Measurements from ENCODE around the gene MYB. TPM values are rescaled to one million over a fixed set of nuclear protein-coding genes. Genes with fewer than 3 reads are reported as not detected.
"Not testable (repeated sequence)": the region's sequence is repeated elsewhere in the genome, so short reads cannot be mapped to it uniquely, and the experiment has no call there.

The MYB gene
- total RNA-seq (2014; rRNA removed; shearing (Covaris generic)) = 0.05 and 0.12 TPM in 2 replicates
- polyA plus RNA-seq (2014; cell fraction: nucleus; rRNA removed) = 0.13 and 0.18 TPM in 2 replicates

DNA sequence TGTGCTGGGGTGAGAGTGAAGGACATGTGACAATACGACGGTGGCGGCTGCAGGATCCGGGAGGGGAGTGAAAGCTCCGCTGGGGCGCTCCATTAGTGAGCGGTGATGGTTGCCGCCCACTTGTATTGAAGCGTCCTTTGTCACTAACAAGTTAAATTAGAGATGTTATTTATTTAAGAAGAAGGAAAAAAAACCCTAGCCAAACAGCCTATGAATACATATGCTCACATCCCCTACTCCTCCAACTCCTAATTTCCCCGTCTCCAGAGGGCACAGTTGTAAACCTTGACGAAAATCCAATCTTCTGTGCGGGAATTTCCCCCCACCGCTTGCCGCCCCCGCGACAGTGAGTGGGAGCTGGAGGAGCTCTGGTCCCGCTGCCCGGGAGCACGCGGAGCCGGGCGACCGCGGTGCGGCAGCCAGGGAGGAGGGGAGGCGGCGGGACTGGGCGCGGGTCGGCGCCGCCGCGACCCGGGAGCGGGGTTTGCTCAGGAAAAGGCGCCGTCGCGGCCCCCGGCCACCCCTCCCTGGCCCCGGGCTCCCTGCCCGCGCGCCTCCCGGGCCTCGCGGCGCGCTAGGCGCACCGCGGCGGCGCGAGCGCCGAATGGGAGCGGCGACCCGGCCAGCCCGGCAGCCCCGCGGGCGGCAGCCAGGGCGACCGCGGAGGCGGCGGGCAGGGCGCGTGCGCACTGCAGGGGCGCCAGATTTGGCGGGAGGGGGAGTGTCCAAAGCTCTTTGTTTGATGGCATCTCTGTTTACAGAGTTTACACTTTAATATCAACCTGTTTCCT, at the start of gene MYB:
MYB (plus strand) TSS at position 767 of the 791 bp plus-strand sequence. CDS start 206 bp downstream, outside the sequence.
- DNase-seq (ENCODE audit: extremely low read depth, low read depth) = peak; percentile 21

DNA sequence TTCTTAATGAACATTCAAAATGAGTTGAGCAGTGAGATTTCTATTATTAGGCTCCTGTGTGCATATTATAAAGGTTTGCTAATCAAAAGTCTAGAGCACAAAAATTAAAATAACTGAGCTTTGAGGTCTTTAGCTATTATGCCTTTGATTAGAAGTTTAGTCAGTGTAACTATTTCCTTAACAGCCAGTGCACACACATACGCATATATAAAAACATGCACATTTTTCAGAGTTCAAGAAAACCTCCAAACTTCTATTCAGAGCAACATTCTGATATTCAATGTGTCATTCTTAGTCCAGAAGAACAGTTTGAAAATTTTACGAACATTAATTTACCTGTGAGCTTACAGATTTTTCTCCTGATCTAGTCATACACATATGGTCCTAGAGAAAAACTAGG, 48.3 kb upstream of the MYB start:
- no peak for DNase-seq (ENCODE audit: extremely low read depth, low read depth)

DNA sequence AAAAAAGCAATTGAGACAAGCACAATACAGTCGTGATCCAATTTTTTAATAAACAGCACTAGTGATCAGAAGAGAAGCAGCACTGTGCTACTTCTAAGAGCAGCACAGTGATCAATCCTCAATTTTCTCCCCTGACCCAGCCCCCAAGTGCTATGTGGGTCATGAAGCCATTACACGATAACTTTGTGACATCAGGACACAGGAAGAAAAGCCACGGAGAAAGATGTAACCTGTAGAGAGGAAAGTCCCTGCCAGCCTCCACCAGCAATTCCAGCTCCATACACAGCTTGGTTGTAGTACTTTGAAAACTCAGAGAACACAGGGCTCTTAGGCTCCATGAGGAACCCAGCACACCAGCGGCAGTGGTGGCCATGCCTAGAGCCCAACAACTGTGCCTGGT, 45.3 kb upstream of the MYB start:
- no peak for DNase-seq (ENCODE audit: extremely low read depth, low read depth)

DNA sequence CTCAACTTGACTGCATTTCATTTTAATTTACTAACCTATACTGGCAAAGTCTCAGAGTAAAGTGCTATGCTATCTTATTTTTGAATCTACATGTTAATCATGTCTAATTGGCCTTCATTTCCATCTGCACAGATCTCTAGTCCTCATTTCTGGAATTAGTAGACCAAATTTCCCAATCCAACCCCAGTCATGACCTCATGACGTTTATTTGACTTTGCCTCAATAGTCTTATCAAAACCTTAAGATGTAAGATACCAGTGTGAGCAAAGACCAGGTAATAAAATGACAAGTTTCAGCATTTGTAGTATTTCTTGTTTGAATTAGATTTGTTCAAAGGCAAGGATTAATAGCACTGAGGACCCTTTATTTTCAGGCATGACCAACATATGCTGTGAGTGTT, 43.3 kb upstream of the MYB start:
- DNase-seq (ENCODE audit: extremely low read depth, low read depth) = no peak

DNA sequence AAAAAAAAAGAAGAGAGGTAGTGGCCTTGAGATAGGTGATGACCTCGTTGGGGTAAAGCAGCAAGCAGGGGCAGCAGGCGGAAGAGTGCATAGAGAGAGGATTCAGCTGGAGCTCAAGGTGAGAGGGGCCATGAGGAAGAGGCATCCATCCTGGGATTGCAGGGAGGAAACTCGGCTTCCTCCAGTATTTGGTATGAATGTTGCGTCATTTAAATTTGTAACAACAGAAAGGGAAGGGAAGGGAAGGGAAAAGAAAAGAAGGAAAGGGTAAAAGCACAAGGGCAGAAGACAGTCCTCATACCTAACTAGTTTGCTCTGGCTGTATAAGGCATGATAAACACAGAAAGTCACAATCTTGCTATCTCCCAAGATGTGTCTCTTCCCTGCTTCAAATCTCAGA, 39.9 kb upstream of the MYB start:
- DNase-seq (ENCODE audit: extremely low read depth, low read depth) = no peak

DNA sequence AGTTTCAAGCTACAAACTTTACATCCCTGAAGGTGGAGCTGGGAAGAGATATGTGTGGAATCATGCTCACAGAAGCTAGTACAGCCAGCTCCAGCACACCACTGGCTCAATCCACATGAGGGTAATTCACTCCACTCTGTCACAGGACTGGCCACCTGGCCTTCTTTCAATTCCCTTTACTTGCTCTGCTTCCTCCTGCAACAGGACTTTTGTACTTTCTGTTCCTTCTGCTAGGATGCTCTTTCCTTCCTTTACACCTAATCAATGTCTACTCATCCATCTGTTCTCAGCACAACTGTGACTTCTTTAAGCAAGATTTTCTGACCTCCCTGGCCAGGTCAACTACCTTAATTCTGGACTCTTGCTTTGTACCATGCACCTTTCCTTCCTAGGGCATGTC, 39.4 kb upstream of the MYB start:
- DNase-seq (ENCODE audit: extremely low read depth, low read depth) = no peak

DNA sequence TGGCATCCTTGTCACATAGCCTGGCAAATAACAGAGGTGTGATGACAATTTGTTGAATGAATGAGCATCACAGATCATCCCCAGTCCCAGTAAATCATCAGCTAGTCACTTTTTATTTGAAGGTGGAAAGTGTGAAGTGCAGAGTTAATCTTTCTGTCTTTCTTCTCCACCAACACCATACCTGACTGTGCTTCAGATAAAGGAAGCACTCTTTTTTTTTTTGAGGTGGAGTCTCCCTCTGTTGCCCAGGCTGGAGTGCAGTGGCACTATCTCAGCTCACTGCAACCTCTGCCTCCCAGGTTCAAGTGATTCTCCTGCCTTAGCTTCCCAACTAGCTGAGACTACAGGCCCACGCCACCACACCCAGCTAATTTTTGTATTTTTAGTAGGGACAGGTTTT, 38.9 kb upstream of the MYB start:
- not testable (repeated sequence) for DNase-seq (ENCODE audit: extremely low read depth, low read depth)

DNA sequence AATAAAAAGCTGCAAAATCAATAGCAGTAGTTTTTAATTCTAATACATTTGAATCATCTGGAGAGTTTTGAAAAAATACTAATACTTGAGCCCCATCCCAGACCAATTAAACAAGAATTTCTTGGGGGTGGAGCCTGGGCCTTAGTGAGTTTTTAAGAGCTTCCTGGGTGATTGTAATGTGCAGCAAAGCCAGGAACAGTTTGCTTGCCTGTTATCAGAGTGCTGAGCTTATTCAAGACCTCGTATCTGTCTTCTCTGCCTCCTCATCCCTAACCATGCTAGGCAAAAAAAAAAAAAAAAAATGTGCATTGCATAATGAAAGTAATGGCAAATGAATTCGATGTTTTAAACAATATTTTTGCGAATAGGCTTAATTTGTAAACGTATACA, 36.4 kb upstream of the MYB start:
- no peak for DNase-seq (ENCODE audit: extremely low read depth, low read depth)

DNA sequence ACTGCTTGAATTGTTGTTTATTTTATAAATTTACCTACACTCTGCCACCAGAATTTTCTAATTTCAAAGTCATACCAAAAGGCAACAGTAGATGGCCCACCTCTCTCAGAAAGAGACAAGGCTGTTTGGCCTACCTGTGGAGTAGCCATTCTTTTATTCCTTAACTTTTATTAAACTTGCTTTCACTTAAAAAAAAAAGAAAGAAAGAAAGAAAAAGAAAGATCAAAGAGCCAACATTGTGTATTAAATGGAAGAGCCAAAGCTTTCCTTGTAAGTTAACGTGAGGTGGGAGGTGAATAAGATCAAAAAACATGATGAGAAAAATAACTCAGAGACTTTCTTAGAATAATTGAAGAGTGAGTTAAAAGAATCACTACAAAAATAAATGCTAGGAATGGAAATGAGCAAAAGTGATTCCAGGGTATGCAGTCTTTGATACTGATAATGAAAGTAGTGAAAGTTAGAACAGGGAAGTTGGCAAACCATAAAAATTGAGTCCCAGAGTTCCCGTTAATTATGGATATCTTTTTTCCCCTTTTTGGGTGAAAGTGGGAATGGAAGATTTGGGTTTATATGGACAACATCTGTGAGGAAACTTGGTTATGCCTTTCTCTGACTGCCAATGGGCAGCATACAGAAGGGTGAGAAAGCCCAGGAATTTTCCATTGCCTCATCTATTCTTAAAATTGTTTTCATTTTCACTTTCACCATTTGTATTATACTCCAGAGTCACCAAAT, 35.9 kb upstream of the MYB start:
- DNase-seq (ENCODE audit: extremely low read depth, low read depth) = no peak

DNA sequence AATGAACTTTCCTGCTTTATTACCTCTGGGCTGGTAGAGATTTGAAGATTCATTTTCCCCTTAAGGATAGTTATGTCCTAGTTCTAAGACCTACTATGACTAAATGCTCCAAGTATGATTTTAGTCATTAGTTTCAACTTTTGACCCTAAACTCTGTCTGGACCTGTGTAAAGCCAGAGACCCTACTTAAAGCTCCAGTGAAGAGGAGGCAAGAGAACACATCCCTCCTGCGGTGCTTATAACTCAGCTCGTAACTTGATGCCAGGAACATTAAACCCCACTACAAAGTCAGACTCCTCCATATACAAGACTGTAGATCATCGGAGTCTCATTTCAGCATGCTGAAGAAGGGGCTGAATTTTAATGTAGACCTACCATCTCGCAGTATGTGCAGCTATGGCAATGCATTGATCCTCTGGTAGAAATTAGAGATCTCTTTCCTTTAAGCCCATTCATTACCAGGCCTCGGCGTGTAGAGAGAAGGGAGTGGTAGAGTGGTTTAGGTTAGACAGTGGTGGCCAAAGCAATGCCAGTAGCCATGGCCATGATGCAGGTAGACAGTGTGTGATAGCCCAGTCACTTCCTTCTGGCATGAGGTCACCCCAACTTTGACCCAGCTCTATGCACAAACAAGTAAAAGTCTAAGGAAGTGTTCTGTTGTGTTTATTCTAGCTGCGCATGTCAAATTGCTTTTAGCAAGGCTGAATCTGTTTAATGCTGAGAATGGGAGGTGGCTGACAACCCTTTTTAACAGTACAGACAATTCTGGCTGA, 34.8 kb upstream of the MYB start:
- no peak for DNase-seq (ENCODE audit: extremely low read depth, low read depth)

DNA sequence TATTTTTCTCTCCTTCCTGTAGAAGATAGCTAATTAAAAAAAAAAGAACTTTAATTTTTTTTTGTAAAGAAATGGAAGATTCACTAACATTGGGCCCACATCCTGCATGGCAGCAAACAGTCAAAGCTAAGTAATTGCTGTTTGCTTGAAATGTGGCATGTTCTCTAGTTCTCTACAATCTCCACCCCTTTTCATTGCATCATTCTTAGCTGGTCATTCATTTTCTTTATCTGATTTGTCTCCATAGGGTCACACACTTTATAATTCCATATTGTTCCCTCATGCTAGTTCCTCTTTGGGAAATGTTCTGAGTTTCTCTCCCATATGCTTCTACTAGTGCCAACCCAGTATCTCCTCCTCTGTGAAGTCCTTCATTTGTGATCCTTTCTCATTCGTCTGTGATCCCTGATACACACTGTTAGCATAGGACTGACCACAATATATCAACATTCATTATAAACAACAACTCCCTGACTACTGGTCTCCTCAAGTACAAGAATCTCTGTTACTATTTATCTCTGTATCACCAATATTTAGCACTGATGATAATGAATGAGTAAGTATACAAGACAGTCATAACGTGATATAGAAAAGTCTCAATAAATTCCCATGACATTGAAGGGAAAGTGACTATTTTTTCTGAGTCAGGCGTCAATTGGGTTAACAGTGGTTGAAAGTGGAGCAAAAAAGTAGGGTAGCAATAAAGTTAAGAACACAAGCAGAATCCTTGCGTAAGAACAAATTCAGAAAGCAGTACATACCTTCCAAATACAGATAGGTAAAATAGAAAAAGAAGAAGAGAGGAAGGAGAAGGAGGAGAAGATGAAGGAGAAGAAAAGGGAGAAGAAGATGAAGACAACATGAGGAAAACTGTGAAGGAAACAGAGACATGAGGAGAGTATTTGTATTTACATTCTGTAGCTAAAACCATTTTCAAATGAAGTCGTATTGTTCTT, 33.2 kb upstream of the MYB start:
- no peak for DNase-seq (ENCODE audit: extremely low read depth, low read depth)

DNA sequence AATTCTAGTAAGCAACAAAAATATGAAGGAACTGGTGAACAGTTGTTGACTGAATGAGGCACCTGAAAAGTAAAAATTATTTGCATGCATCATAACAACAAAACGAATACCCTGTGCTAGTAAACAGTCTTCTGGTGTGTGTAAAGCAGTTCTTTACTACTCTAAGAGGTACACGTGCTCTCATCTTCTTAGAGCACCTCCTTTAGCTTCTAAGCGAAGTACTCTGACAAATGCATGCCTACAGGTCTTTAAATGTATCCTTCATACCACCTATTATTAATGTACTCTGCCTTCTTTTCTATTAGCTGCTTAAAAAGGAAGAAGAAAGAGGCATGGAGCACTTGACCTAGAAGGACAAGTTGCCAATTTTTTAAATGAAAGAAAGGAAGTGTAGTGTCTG, 32.2 kb upstream of the MYB start:
- no peak for DNase-seq (ENCODE audit: extremely low read depth, low read depth)

DNA sequence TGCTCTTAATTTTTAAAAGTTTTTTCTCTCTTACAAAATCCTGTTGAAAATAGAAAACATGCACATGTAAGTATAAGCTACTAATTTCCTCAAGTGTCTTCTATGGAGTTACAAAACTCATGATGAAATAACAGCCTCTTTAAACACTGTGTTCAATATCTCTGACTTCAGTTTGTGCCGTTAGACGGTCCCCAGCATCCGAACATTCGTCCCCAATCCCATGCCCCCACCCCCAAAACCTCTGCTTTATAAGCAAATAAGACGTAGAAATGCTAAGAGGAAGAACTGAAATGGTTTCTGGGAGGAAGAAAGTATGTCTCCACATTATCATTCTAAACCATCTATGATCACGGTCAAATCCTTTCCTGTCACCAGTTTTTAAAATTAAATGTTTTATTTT, 31.7 kb upstream of the MYB start:
- DNase-seq (ENCODE audit: extremely low read depth, low read depth) = no peak

DNA sequence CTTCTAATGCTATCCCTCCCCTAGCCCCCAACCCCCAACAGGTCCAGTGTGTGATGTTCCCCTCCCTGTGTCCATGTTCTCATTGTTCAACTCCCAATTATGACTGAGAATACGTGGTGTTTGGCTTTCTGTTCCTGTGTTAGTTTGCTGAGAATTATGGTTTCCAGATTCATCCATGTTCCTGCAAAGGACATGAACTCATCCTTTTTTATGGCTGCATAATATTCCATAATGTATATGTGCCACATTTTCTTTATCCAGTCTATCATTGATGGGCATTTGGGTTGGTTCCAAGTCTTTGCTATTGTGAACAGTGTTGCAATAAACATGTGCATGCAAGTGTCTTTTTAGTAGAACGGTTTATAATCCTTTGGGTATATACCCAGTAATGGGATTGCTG, 30.6 kb upstream of the MYB start:
- not testable (repeated sequence) for DNase-seq (ENCODE audit: extremely low read depth, low read depth)

DNA sequence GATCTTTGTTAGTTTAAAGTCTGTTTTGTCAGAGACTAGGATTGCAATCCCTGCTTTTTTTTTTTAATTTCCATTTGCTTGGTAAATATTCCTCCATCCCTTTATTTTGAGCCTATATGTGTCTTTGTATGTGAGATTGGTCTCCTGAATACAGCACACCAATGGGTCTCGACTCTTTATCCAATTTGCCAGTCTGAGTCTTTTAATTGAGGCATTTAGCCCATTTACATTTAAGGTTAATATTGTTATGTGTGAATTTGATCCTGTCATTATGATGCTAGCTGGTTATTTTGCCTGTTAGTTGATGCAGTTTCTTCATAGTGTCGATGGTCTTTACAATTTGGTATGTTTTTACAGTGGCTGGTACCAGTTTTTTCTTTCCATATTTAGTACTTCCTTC, 27.0 kb upstream of the MYB start:
- DNase-seq (ENCODE audit: extremely low read depth, low read depth) = not testable (repeated sequence)

DNA sequence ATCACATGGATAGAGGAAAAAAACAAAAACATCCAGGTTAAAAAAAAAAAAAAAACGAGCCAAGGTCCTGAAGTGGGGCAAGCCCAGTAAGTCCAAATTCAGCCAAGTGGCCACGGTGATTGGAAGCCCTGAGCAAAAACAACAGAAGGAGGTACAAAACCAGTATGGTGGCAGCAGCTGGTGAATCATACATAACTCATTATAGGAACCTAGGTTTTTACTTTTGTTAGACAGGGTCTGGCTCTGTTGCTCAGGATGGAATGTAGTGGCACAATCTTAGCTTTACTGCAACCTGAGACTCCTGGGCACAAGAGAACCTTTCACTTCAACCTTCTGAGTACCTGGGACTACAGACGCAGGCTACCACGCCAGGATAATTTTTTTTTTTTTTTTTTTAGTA, 22.7 kb upstream of the MYB start:
- DNase-seq (ENCODE audit: extremely low read depth, low read depth) = no peak

DNA sequence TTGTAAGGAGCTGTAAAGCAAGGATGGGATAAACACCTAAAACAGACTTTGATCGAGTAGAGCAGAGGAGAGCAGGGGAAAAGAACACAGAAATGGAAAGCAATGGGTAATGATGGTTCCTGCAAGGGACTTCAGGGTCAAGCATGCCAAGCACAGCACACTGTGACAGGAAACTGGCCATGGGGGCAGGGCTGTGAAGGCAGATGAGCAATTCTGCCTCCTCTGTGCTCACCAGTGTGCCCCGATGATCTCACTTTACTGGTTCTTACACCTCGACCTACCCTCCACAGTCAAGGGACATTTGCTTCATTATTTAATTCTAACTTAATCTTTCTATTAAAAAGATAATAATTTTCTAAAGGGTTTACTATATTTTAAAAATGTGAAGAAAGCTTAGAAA, 21.6 kb upstream of the MYB start:
- DNase-seq (ENCODE audit: extremely low read depth, low read depth) = no peak

DNA sequence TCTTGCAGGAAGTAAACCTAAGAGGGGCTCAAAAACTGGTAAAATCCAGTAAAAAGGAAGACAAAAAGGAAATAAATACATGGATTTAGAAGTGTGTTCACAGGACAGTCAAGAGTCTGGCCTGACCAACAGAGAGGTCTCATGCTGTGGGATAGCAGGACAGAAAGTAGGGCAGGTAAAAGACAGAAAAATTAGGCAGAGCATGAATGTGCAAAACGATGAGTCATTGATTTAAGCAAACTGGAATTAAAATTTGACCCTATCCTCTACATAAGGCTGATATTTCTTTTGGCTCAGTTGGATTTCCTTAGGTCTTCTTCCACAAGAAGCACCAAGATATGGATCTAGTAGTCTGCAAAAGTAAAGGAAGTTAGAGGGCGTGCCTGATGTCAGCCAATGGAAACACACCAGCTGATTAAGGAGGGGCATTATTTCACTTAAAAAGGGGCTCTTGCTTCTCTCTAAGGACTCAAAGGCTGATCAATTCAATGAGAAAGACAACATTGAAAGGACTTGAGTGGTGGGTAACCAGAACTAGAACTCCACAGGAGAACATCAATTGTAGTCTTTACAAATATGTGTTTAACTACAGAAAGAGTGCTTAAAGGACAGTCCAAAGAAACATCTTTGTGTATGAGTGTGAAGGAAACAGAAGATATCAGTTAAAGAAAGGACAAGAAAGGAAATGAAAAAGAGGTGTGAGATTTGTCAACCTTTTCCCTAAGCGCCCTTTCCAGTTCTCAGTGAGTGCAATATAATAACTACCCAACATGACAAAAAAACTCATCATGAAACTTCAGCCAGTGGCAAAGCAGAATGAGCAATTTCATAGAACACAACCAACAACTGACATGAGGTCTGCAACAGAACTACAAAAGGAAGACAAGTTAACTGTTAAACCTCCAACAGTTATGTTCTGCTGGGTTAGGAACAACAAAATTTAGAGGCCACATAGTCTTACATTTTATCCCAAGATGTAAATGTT, 19.4 kb upstream of the MYB start:
- DNase-seq (ENCODE audit: extremely low read depth, low read depth) = no peak

Data from NCI-H460 (cell line).